GM08714 (cell line): ENCODE results near the gene KASH5.

ENCODE experiments used
- H3K4me3 ChIP-seq: fragments of 200-500 bp; sonication (Bioruptor generic); 2 replicates; pipeline ENCODE4 v1.5.1; 2014; ENCODE audit warnings: mild to moderate bottlenecking, low read length, inconsistent platforms
- ZNF274 ChIP-seq: IDR thresholded peaks from 2 replicates; pipeline ENCODE4 v1.6.1; 2012; ENCODE audit warnings: mild to moderate bottlenecking, low read depth, low read length

The KASH5 gene

DNA sequence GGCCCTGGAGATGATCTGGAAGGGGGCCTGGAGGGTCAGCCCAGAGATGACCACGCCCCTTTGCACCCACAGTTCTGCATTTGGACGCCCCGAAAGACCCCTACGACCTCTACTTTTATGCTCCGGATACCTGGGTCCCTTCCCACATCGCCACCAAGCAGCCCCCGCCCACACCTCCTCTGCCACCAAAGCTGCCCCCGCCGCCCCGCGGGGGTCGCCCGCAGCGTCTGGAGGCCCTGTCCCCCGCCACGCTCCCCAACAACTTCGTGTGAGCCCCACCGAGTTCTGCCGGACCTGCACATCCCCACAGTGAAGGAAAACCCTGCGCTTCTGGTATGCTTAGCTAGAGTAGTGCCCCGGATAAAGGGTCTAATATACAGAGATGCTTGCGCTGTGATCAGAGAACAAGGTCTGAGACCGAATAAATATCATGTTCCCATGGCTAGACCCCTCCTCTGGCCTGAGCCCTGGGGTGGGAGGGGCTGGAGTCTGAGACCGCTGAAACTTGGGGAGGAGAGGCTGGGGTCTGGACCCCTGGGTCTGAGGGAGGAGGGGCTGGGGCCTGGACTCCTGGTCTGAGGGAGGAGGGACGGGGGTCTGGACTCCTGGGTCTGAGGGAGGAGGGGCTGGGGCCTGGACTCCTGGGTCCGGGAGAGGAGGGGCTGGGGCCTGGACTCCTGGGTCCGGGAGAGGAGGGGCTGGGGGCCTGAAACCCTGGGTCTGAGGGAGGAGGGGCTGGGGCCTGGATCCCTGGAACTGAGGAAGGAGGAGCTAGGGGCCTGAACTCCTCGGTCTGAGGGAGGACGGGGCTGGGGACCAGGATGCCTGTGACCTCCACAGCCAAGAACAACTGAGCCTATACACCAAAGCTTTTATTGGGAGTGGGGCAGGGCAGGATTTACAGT lies 40.8 kb downstream of the KASH5 start:
- H3K4me3 ChIP-seq = no peak overlapping the region
- no peak for TF ChIP-seq ZNF274

DNA sequence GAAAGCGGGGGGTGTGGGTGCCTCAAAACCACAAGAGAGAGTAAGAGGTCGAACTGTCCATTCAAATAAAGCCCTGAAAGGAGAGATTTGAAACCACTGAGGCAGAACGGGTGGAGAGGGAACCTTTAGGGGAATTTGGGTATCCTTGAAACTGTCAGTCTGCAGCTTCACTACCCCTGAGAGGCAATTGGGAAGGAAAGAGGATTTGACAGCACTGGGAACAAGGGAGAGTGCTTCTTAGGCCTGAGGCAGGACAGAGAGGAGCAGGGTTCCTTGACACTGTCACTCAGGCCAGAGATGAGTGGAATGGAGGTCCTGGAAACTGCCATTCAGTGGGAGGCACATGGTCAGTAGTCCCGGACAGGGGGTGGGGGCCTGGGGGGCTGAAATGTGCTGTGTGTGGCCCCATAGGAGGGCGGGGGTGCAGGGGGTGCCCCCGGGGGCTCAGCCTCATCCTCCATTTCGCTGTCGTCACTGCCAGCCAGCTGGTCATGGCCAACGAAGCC lies 42.2 kb downstream of the KASH5 start:
- H3K4me3 ChIP-seq = no peak overlapping the region
- no peak for TF ChIP-seq ZNF274

GRCh38 chr19:49430678-49431329 lies 42.8 kb downstream of the KASH5 start:
- no peak for TF ChIP-seq ZNF274
- H3K4me3 ChIP-seq = no peak overlapping the region

DNA sequence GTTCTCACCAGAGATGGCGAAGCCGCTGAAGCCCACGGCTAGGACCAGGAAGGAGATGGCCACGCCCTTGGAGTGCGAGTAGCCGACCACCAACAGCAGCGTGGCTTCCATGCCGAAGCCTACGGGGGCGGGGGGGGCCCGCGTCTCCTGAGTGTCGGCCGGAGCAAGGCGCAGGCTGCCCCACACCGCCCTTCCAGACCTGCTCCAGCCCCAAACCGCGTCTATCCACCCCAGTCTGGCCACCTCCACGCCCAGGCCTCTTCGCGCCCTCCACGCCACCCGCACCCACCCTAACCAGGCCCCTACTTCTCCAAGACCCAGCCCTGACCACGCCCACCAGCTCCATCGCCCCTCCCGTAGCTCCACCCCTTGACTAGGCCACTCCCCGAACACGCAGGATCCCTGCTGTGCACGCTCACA lies 43.3 kb downstream of the KASH5 start:
- TF ChIP-seq ZNF274 = no peak
- no peak overlapping the region for H3K4me3 ChIP-seq

GRCh38 chr19:49432141-49433073 lies 44.4 kb downstream of the KASH5 start:
- H3K4me3 ChIP-seq = no peak overlapping the region
- no peak for TF ChIP-seq ZNF274

GRCh38 chr19:49433240-49433901 lies 45.3 kb downstream of the KASH5 start:
- no peak for TF ChIP-seq ZNF274
- H3K4me3 ChIP-seq = no peak overlapping the region

DNA sequence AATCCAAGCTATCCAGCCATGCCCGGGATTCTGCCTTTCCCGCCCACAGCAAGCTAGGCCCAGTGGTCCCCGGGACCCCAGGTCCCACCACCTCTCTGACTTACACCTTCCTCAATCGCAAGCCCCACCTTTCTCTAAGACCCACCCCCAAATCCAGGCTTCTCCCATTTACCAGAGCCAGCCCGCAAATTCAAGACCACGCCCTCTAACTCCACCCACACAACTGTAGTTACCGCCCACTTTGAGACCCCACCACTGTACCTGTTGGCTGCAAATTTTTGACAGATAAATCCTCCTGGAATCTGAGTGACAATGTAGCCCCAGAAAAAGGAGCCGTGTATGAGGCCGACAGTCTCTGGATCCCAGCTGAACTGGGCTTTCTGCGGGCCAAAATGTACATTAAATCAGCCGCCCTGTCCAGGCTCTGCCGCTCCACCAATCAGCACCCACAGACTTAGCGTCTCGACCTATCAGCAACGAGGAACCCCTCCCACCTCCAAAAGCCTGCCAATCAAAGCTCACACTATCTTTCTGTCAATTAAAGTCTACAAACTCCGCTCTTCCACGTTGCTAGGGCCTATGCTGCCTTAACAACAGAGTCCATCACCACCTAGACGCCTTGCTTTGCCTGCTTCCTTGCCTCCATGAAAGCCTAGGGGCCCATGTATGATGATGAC lies 47.0 kb downstream of the KASH5 start:
- TF ChIP-seq ZNF274 = no peak
- H3K4me3 ChIP-seq = no peak overlapping the region

GRCh38 chr19:49435670-49436069 lies 47.6 kb downstream of the KASH5 start:
- H3K4me3 ChIP-seq = no peak overlapping the region
- no peak for TF ChIP-seq ZNF274

DNA sequence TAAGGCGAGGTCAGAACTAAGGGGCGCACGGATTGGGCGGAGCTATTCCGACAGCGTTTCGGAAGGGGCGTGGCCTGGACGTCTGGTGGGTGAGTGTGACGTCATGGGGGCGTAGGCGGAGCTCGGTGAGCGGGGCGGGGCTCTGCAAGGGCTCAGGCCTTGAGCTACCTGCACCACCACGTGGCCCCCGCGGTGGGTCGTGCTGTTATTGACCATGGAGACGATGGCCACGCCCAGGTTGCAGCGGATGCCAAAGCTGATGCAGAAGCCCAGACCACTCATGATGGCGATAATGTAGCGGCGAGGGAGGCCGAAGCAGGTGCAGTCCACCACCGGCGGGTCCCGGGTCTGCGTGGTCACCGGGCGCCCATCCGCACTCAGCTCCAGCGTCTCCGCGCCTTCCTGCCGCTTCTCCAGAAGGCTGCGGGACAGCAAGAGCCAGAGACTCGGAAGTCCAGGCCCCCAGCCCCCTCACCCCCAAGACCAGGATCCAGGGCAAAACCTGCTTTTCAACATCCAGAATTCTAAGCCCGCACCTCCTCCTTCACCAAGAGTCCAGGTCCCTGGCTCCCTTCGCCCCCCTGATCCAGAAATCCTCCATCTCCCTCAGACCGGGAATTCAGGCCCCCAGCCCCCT lies 48.5 kb downstream of the KASH5 start:
- TF ChIP-seq ZNF274 = no peak
- no peak overlapping the region for H3K4me3 ChIP-seq

- no peak for TF ChIP-seq ZNF274
- H3K4me3 ChIP-seq = no peak overlapping the region
These were observed 49.2 kb downstream of the KASH5 start for GRCh38 chr19:49437231-49437630.

GRCh38 chr19:49438261-49438660 lies 50.2 kb downstream of the KASH5 start:
- H3K4me3 ChIP-seq = no peak overlapping the region
- no peak for TF ChIP-seq ZNF274

GRCh38 chr19:49439836-49440235 lies 51.8 kb downstream of the KASH5 start:
- H3K4me3 ChIP-seq = no peak overlapping the region
- TF ChIP-seq ZNF274 = no peak

- TF ChIP-seq ZNF274 = no peak
- H3K4me3 ChIP-seq = no peak overlapping the region
These were observed 52.6 kb downstream of the KASH5 start for GRCh38 chr19:49440439-49441209.
